HG02981 (cell line): Measurements from ENCODE around the gene DUT.

Experiments
- ATAC-seq: cut with Tn5 transposase; IDR thresholded peaks from one replicate; pipeline ENCODE4 v1.9.1; 2021; ENCODE audit warnings: mild to moderate bottlenecking, moderate library complexity; ENCODE audit not compliant: unreplicated experiment

DUT gene

GRCh38 chr15:48367483-48367882, 36.3 kb downstream of the DUT start:
- no peak for ATAC-seq

GRCh38 chr15:48370460-48370859, 39.2 kb downstream of the DUT start:
- ATAC-seq: no peak

GRCh38 chr15:48371550-48371949, 40.3 kb downstream of the DUT start:
- no peak for ATAC-seq

- ATAC-seq: no peak
These were observed 40.7 kb downstream of the DUT start for GRCh38 chr15:48371961-48372360.

GRCh38 chr15:48373821-48374451, 42.7 kb downstream of the DUT start:
- ATAC-seq: no peak

GRCh38 chr15:48374472-48374871, 43.2 kb downstream of the DUT start:
- no peak for ATAC-seq

GRCh38 chr15:48375767-48376166, 44.5 kb downstream of the DUT start:
- ATAC-seq: no peak

GRCh38 chr15:48380198-48380597, 49.0 kb downstream of the DUT start:
- ATAC-seq: no peak

- no peak for ATAC-seq
These were observed 50.6 kb downstream of the DUT start for GRCh38 chr15:48381861-48382260.

GRCh38 chr15:48383031-48383430, 51.8 kb downstream of the DUT start:
- ATAC-seq: no peak

GRCh38 chr15:48384616-48385015, 53.4 kb downstream of the DUT start:
- no peak for ATAC-seq

- no peak for ATAC-seq
These were observed 54.0 kb downstream of the DUT start for GRCh38 chr15:48385031-48385830.

GRCh38 chr15:48388016-48388851, 57.0 kb downstream of the DUT start:
- ATAC-seq: no peak

GRCh38 chr15:48388910-48389309, 57.7 kb downstream of the DUT start:
- ATAC-seq: no peak

- ATAC-seq: no peak
These were observed 58.5 kb downstream of the DUT start for GRCh38 chr15:48389691-48390143.

GRCh38 chr15:48391950-48392349, 60.7 kb downstream of the DUT start:
- ATAC-seq: no peak

- ATAC-seq: no peak
These were observed 61.1 kb downstream of the DUT start for GRCh38 chr15:48392356-48392755.
